ENCODE data around the gene ADAP1.

The ADAP1 gene

GRCh38 chr7:984361-985126 lies 30.1 kb upstream of the ADAP1 start:
- Histone ChIP-seq H3K18ac (ENCODE audit: low read length) (no peak overlapping the region), H3K4me1 (ENCODE audit: control insufficient read depth, low read depth, low read length) (no peaks in the 10 kb centered on the region), H3K36me3 (ENCODE audit: control insufficient read depth, insufficient read depth, low read length) (no peaks in the 10 kb centered on the region), H4K8ac (ENCODE audit: low read depth, low read length) (no peak overlapping the region), H3K27me3 (ENCODE audit: insufficient read depth, low read length, poor library complexity) (no peaks in the 10 kb centered on the region), H3K79me1 (ENCODE audit: low read length) (no peaks in the 10 kb centered on the region), H3K79me2 (ENCODE audit: control insufficient read depth, insufficient read depth, low read length) (no peaks in the 10 kb centered on the region), H3K4ac (ENCODE audit: low read depth, low read length) (no peak overlapping the region), H2BK120ac (ENCODE audit: low read depth, low read length) (no peak overlapping the region), H3K27ac (ENCODE audit: low read depth, low read length) (no peak overlapping the region), H3K23ac (ENCODE audit: low read length) (no peak overlapping the region), H3K4me2 (ENCODE audit: low read length) (no peak overlapping the region), H4K5ac (ENCODE audit: low read length) (no peak overlapping the region), H2AK5ac (ENCODE audit: low read length) (no peak overlapping the region), H2BK5ac (ENCODE audit: low read length) (no peak overlapping the region), H2BK15ac (replicated peaks; ENCODE audit: low read depth) (no peak overlapping the region), H3K4me3 (ENCODE audit: low read length) (no peak overlapping the region), H3K9ac (ENCODE audit: low read length) (no peak overlapping the region), H3K56ac (ENCODE audit: low read length) (no peak overlapping the region)
- no CpG with 5 or more reads among the region's 39 CpGs for WGBS (ENCODE audit: extremely low coverage, insufficient coverage, low lambda C conversion rate)
- DNase-seq, result no peak

DNA sequence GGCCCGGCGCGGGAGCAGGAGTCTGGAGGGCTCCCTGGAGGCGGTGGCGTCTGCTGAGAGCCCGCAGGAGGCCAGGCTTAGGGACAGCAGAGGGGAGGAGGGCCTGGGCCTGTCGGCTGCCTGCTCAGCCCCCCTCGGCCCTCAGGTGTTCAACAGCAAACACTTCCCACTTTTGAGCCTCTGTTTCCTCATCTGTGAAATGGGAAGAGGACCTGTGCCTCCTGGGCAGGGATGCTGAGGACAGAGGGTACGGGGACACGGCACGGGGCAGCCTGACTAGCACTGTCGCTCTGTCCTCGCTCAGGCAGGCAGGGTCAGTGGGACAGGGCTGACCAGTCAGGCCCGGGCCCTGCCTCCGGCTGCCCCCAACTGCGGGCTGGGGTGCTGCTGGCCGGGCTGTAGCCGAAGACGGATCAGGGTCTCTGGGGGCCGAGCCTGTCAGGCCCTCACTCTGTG lies 29.2 kb upstream of the ADAP1 start:
- Histone ChIP-seq H3K23ac (ENCODE audit: low read length) (no peak overlapping the region), H3K4ac (ENCODE audit: low read depth, low read length) (no peak overlapping the region), H3K4me3 (ENCODE audit: low read length) (no peak overlapping the region), H2BK15ac (replicated peaks; ENCODE audit: low read depth) (no peak overlapping the region), H3K27ac (ENCODE audit: low read depth, low read length) (no peak overlapping the region), H3K56ac (ENCODE audit: low read length) (no peak overlapping the region), H3K36me3 (ENCODE audit: control insufficient read depth, insufficient read depth, low read length) (no peaks in the 10 kb centered on the region), H3K9ac (ENCODE audit: low read length) (no peak overlapping the region), H4K5ac (ENCODE audit: low read length) (no peak overlapping the region), H2AK5ac (ENCODE audit: low read length) (no peak overlapping the region), H3K27me3 (ENCODE audit: insufficient read depth, low read length, poor library complexity) (no peaks in the 10 kb centered on the region), H2BK120ac (ENCODE audit: low read depth, low read length) (no peak overlapping the region), H3K4me2 (ENCODE audit: low read length) (no peak overlapping the region), H4K8ac (ENCODE audit: low read depth, low read length) (no peak overlapping the region), H2BK5ac (ENCODE audit: low read length) (no peak overlapping the region), H3K79me2 (ENCODE audit: control insufficient read depth, insufficient read depth, low read length) (no peaks in the 10 kb centered on the region), H3K18ac (ENCODE audit: low read length) (no peak overlapping the region), H3K79me1 (ENCODE audit: low read length) (no peaks in the 10 kb centered on the region), H3K4me1 (ENCODE audit: control insufficient read depth, low read depth, low read length) (no peaks in the 10 kb centered on the region)
- WGBS (ENCODE audit: extremely low coverage, insufficient coverage, low lambda C conversion rate), result no CpG with 5 or more reads among the region's 20 CpGs
- DNase-seq, result no peak

DNA sequence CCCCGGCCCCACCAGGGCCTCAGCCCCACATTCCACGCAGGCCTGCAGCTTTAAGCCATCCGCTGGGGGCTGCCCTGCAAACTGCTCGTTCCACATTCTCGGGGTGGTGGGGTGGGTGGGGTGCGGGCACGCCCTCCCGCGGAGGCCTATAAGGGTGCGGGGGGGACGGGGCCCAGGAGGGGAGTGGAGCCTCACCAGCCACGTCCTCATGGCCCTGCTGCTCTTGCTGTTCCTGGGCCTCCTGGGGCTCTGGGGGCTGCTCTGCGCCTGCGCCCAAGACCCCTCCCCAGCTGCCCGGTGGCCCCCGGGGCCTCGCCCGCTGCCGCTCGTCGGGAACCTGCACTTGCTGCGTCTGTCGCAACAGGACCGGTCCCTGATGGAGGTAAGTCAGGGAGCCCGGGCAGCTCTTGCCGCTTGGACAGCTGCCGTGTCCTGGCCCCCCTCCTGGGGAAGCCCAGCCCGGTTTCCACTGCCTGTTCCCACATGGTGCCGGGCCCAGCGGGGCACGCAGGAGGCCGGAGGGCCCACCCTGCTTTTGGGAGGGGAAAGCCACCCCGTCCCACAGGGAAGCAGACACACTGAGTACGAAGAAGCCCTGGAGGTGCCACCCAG lies 28.6 kb upstream of the ADAP1 start, which contains the start of gene CYP2W1:
TSS of gene CYP2W1 (plus strand) at position 178 of the 612 bp plus-strand sequence. CDS start at position 209, 31 bp downstream.
- Histone ChIP-seq H3K79me2 (ENCODE audit: control insufficient read depth, insufficient read depth, low read length) (no peaks in the 10 kb centered on the region), H3K4me3 (ENCODE audit: low read length) (no peak within 1 kb of the TSS), H3K56ac (ENCODE audit: low read length) (no peak within 1 kb of the TSS), H3K4ac (ENCODE audit: low read depth, low read length) (no peak within 1 kb of the TSS), H3K36me3 (ENCODE audit: control insufficient read depth, insufficient read depth, low read length) (no peaks in the 10 kb centered on the region), H3K23ac (ENCODE audit: low read length) (no peak within 1 kb of the TSS), H4K5ac (ENCODE audit: low read length) (no peak within 1 kb of the TSS), H3K4me1 (ENCODE audit: control insufficient read depth, low read depth, low read length) (no peaks in the 10 kb centered on the region), H3K18ac (ENCODE audit: low read length) (no peak within 1 kb of the TSS), H2BK120ac (ENCODE audit: low read depth, low read length) (no peak within 1 kb of the TSS), H3K9ac (ENCODE audit: low read length) (no peak within 1 kb of the TSS), H3K27ac (ENCODE audit: low read depth, low read length) (no peak within 1 kb of the TSS), H3K27me3 (ENCODE audit: insufficient read depth, low read length, poor library complexity) (no peaks in the 10 kb centered on the region), H3K4me2 (ENCODE audit: low read length) (no peak within 1 kb of the TSS), H2BK5ac (ENCODE audit: low read length) (no peak within 1 kb of the TSS), H2AK5ac (ENCODE audit: low read length) (no peak within 1 kb of the TSS), H4K8ac (ENCODE audit: low read depth, low read length) (no peak within 1 kb of the TSS), H2BK15ac (replicated peaks; ENCODE audit: low read depth) (no peak within 1 kb of the TSS), H3K79me1 (ENCODE audit: low read length) (no peaks in the 10 kb centered on the region)
- no peak for DNase-seq
- WGBS (ENCODE audit: extremely low coverage, insufficient coverage, low lambda C conversion rate), result no CpG with 5 or more reads among the region's 34 CpGs

DNA sequence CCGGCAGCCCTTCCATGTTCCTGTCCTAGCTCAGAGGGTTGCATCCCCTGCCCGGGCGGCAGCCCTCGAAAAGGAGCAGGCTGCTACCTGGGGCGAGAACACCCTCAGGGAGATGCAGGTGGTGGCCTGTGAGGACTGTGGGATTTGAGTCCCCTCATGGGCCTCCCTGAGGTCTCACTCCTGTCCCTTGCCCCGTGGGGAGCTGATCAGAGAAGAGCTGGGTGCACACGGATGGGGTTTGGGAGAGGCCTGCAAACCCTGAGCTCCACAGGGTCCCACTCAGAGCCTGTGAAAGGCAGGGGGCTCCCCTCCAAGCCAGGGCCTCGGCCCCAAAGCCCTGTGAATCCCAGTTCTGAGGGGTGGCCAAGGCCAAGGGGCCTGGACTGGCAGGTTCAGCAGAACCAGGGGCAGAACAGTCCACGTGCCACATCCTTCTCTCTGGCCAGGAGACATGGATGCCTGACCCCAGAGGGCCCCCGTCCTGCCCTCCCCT lies 28.1 kb upstream of the ADAP1 start:
- no peak overlapping the region for H3K4me2 ChIP-seq (ENCODE audit: low read length)
- no peak overlapping the region for H2BK120ac ChIP-seq (ENCODE audit: low read depth, low read length)
- H3K79me1 ChIP-seq (ENCODE audit: low read length), result no peaks in the 10 kb centered on the region
- no peaks in the 10 kb centered on the region for H3K79me2 ChIP-seq (ENCODE audit: control insufficient read depth, insufficient read depth, low read length)
- no peak overlapping the region for H3K9ac ChIP-seq (ENCODE audit: low read length)
- H3K4me3 ChIP-seq (ENCODE audit: low read length), result no peak overlapping the region
- no peak overlapping the region for H3K27ac ChIP-seq (ENCODE audit: low read depth, low read length)
- H3K18ac ChIP-seq (ENCODE audit: low read length), result no peak overlapping the region
- no peak overlapping the region for H3K4ac ChIP-seq (ENCODE audit: low read depth, low read length)
- H2BK15ac ChIP-seq (replicated peaks; ENCODE audit: low read depth), result no peak overlapping the region
- no peak overlapping the region for H4K8ac ChIP-seq (ENCODE audit: low read depth, low read length)
- no peak overlapping the region for H2BK5ac ChIP-seq (ENCODE audit: low read length)
- H4K5ac ChIP-seq (ENCODE audit: low read length), result no peak overlapping the region
- no peak for DNase-seq
- no peaks in the 10 kb centered on the region for H3K36me3 ChIP-seq (ENCODE audit: control insufficient read depth, insufficient read depth, low read length)
- H2AK5ac ChIP-seq (ENCODE audit: low read length), result no peak overlapping the region
- H3K4me1 ChIP-seq (ENCODE audit: control insufficient read depth, low read depth, low read length), result no peaks in the 10 kb centered on the region
- WGBS (ENCODE audit: extremely low coverage, insufficient coverage, low lambda C conversion rate), result no CpG with 5 or more reads among the region's 10 CpGs
- H3K56ac ChIP-seq (ENCODE audit: low read length), result no peak overlapping the region
- H3K27me3 ChIP-seq (ENCODE audit: insufficient read depth, low read length, poor library complexity), result no peaks in the 10 kb centered on the region
- no peak overlapping the region for H3K23ac ChIP-seq (ENCODE audit: low read length)

DNA sequence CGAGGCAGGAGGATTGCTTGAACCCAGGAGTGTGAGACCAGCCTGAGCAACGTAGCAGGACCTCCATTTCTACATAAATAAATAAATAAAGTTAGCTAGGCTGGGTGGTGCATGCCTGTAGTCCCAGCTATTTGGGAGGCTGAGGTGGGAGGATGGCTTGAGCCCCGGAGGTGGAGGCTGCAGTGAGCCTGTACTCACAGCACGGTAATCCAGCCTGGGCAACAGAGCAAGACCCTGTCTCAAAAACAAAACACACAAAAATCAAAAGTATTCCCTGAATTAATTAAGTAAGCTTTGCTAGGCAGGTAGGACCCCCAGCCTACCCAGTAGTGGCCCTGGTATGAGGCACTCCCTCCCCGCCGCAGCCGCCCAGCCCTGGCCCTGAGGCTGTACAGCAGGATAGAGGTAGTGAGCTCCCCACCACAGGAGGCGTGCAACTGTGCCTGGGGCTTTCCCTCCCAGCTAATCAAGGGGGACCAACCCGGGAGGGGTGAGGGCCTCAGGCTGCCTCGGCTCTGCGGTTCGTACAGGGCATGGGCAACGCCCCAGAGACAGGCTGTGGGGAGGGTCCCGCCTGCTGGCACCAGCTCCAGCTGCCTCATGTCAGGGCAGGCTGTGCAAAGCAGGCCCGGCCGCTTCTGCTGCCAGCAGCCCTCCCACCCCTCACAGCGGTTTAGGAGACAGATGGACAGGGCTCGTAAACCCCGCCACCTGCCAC lies 27.5 kb upstream of the ADAP1 start:
- Histone ChIP-seq H2BK15ac (replicated peaks; ENCODE audit: low read depth) (no peak overlapping the region), H4K8ac (ENCODE audit: low read depth, low read length) (no peak overlapping the region), H3K4ac (ENCODE audit: low read depth, low read length) (no peak overlapping the region), H3K9ac (ENCODE audit: low read length) (no peak overlapping the region), H3K27ac (ENCODE audit: low read depth, low read length) (no peak overlapping the region), H3K4me2 (ENCODE audit: low read length) (no peak overlapping the region), H3K4me1 (ENCODE audit: control insufficient read depth, low read depth, low read length) (no peaks in the 10 kb centered on the region), H4K5ac (ENCODE audit: low read length) (no peak overlapping the region), H2BK120ac (ENCODE audit: low read depth, low read length) (no peak overlapping the region), H3K56ac (ENCODE audit: low read length) (no peak overlapping the region), H3K4me3 (ENCODE audit: low read length) (no peak overlapping the region), H3K79me1 (ENCODE audit: low read length) (no peaks in the 10 kb centered on the region), H2AK5ac (ENCODE audit: low read length) (no peak overlapping the region), H3K79me2 (ENCODE audit: control insufficient read depth, insufficient read depth, low read length) (no peaks in the 10 kb centered on the region), H3K27me3 (ENCODE audit: insufficient read depth, low read length, poor library complexity) (no peaks in the 10 kb centered on the region), H3K23ac (ENCODE audit: low read length) (no peak overlapping the region), H2BK5ac (ENCODE audit: low read length) (no peak overlapping the region), H3K36me3 (ENCODE audit: control insufficient read depth, insufficient read depth, low read length) (no peaks in the 10 kb centered on the region), H3K18ac (ENCODE audit: low read length) (no peak overlapping the region)
- no CpG with 5 or more reads among the region's 19 CpGs for WGBS (ENCODE audit: extremely low coverage, insufficient coverage, low lambda C conversion rate)
- no peak for DNase-seq
